ENCODE measurements around the gene TNFRSF19. TPM values are rescaled to one million over a fixed set of nuclear protein-coding genes. Genes with fewer than 3 reads are reported as not detected.

The TNFRSF19 gene, protein sequence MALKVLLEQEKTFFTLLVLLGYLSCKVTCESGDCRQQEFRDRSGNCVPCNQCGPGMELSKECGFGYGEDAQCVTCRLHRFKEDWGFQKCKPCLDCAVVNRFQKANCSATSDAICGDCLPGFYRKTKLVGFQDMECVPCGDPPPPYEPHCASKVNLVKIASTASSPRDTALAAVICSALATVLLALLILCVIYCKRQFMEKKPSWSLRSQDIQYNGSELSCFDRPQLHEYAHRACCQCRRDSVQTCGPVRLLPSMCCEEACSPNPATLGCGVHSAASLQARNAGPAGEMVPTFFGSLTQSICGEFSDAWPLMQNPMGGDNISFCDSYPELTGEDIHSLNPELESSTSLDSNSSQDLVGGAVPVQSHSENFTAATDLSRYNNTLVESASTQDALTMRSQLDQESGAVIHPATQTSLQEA
- total RNA-seq, result 0.39 and 0.80 TPM in 2 replicates

DNA sequence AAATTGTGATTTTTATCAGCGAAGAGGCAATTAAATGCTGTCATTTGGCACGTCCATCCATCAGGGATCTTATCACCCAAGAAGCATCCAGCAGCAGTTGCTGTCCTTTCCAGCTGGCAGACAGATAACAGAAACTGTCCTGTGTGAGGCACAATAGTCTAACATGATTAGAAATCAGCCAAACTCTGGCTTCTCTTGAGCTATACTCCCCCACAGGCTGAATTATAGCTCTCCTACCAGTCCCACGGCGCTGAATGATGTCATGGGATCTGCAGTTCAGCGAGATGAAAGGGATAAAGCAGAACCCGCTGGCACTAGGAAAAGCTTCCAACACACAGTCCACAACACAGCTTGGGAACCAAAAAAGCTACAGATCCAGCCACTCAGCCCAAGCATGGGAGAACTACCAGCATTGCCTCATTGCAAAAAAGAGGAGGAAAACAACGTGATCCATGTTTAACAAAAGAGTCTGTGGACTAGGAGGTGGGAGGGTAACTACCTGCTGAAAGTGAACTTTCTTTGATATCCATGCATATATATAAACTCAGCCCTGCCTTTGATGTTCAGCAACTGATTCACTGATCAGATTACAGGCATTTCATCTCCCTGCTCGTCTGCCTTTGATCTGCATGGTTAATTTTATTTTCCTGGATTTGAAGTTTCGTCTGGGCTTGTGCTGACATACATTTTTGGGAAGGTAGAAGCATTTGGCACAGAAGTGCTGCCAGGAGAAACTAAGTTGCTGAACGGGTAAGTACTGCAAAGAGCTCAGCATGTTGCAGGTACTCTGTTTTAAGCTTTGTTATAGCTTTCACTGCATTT is at the start of gene TNFRSF19:
Gene TNFRSF19, plus strand, starts transcription at position 314 of the 822 bp plus-strand sequence. CDS start 19,772 bp downstream, outside the sequence.

Other genes starting within 250 kb of the TNFRSF19 start
- gene SACS, start 136.7 kb upstream of the TNFRSF19 start, total RNA-seq, result 20.8 and 23.2 TPM in 2 replicates